WTC11 (cell line): ENCODE results near the gene BCOR. TPM values are rescaled to one million over a fixed set of nuclear protein-coding genes. Genes with fewer than 3 reads are reported as not detected.

Source experiments
- ATAC-seq: fragments of 200-7000 bp; cut with Tn5 transposase; 2 replicates; pipeline ENCODE4 v1.10.0; 2021; ENCODE audit warnings: mild to moderate bottlenecking, moderate library complexity
- CTCF ChIA-PET: fragments of 300-600 bp; sonication (Branson Sonifier 250); formaldehyde crosslinking; loops from one replicate; lab custom pipeline; 2021; ENCODE audit warnings: antibody characterized with exemption; lab: Charles Lee
- POLR2A ChIA-PET: fragments of 350-600 bp; sonication (Branson Sonifier 250); formaldehyde crosslinking; loops from one replicate; lab custom pipeline; 2021; ENCODE audit warnings: antibody characterized with exemption; lab: Charles Lee
- DNase-seq: peaks from one replicate; pipeline ENCODE4 v3.0.0; 2021; ENCODE audit warnings: low spot score
- H3K27ac Mint-ChIP-seq: 2 replicates; pipeline ENCODE4 v1.8.0; 2021; ENCODE audit warnings: mixed read lengths
- H3K27me3 Mint-ChIP-seq: 2 replicates; pipeline ENCODE4 v1.8.0; 2021; ENCODE audit warnings: low read depth, mild to moderate bottlenecking, moderate library complexity, mixed read lengths
- H3K36me3 Mint-ChIP-seq: 2 replicates; pipeline ENCODE4 v1.8.0; 2021; ENCODE audit warnings: mixed read lengths
- H3K4me1 Mint-ChIP-seq: 2 replicates; pipeline ENCODE4 v1.8.0; 2022; ENCODE audit warnings: mixed read lengths
- H3K4me3 Mint-ChIP-seq: 2 replicates; pipeline ENCODE4 v1.8.0; 2021; ENCODE audit warnings: mild to moderate bottlenecking, moderate library complexity, mixed read lengths
- H3K9me3 Mint-ChIP-seq: 2 replicates; pipeline ENCODE4 v1.8.0; 2021; ENCODE audit warnings: mixed read lengths
- AR ChIP-seq: fragments of 250-450 bp; sonication (Bioruptor Pico); IDR thresholded peaks from 2 replicates; pipeline ENCODE4 v1.9.0; 2021; ENCODE audit warnings: mild to moderate bottlenecking
- ATF6 ChIP-seq: sonication (generic); formaldehyde crosslinking; IDR thresholded peaks from 2 replicates; pipeline ENCODE4 v1.8.1; 2023; ENCODE audit warnings: mild to moderate bottlenecking, missing genetic modification reagents
- ETV6 ChIP-seq: sonication (generic); formaldehyde crosslinking; IDR thresholded peaks from 2 replicates; pipeline ENCODE4 v1.8.1; 2022; ENCODE audit warnings: mild to moderate bottlenecking, missing genetic modification reagents
- IRF2 ChIP-seq: sonication (generic); formaldehyde crosslinking; IDR thresholded peaks from 2 replicates; pipeline ENCODE4 v1.8.0; 2022; ENCODE audit warnings: low read depth, missing genetic modification reagents, borderline replicate concordance
- NFATC4 ChIP-seq: fragments of 250-450 bp; sonication (Bioruptor Pico); IDR thresholded peaks from 2 replicates; pipeline ENCODE4 v1.9.0; 2021; ENCODE audit warnings: mild to moderate bottlenecking
- ZNF121 ChIP-seq: sonication (generic); formaldehyde crosslinking; IDR thresholded peaks from 2 replicates; pipeline ENCODE4 v1.8.0; 2023; ENCODE audit warnings: missing genetic modification reagents
- ZNF423 ChIP-seq: fragments of 250-450 bp; sonication (Bioruptor Pico); IDR thresholded peaks from 2 replicates; pipeline ENCODE4 v2.1.2; 2022; ENCODE audit warnings: mild to moderate bottlenecking, moderate library complexity
- total RNA-seq: library from RNA; stranded (reverse); gene quantifications from 3 replicates; pipeline ENCODE4 v1.2.3, GENCODE V29; 2021
- TF ChIP-seq, protein P1 (sequence below): sonication (generic); formaldehyde crosslinking; IDR thresholded peaks from 2 replicates; pipeline ENCODE4 v1.8.0; 2022; ENCODE audit warnings: mild to moderate bottlenecking, missing genetic modification reagents
- TF ChIP-seq, protein P2 (sequence below): sonication (generic); formaldehyde crosslinking; conservative IDR thresholded peaks from 2 replicates; pipeline ENCODE4 v1.8.1; 2023; ENCODE audit warnings: mild to moderate bottlenecking, low read depth, missing genetic modification reagents, moderate library complexity
- TF ChIP-seq, protein P3 (sequence below): sonication (generic); formaldehyde crosslinking; IDR thresholded peaks from 2 replicates; pipeline ENCODE4 v1.8.0; 2023; ENCODE audit warnings: mild to moderate bottlenecking, missing genetic modification reagents
- TF ChIP-seq, protein P4 (sequence below): sonication (generic); formaldehyde crosslinking; IDR thresholded peaks from 2 replicates; pipeline ENCODE4 v1.8.1; 2023; ENCODE audit warnings: mild to moderate bottlenecking, missing genetic modification reagents, moderate library complexity

BCOR gene
- total RNA-seq, 1 experiment from 2014 or later: 44.5 TPM

DNA sequence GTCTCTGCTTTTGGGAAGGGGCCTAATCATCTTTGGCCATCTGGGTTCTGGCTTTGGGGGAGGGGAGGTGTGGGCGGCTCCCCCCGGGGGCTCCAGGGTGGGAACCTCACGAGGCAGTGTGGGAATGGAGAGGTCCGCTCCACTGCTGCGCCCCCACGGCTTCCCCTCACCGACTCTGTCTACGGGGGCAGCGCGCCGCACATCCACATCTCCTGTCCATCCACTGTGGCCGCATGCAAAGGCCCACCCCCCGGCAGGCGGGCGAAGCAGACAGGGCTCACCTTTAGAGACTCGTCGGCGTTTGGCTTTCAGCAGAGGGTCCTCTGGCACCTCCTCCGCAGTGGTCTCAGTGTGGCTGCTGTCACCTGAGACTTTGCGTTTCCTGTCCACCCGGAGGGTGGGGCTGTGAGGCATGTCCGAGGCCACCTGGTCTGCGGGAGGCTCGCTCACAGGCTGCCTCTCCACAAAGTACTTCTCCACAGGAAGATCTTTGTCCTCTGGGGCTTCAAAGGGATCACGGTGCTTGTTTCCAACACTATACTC, 33.6 kb downstream of the BCOR start:
- DNase-seq: no peak
- Mint-ChIP-seq H3K4me1 (peaks cover 58% of the 10 kb centered on the region), H3K9me3 (no peaks in the 10 kb centered on the region), H3K4me3 (peak overlapping the region; percentile 16; the same call in 1 of the 2 replicates), H3K27me3 (no peaks in the 10 kb centered on the region), H3K27ac (no peak overlapping the region), H3K36me3 (peaks cover 61% of the 10 kb centered on the region)
- ChIA-PET POLR2A (no interaction called here), CTCF (interaction anchor here (0.5 to 0.6 kb wide), 2 partner anchors 34 to 53 kb away, joined by 3 to 4 read pairs; partner anchors contain the start of gene BCOR)
- TF ChIP-seq IRF2 (CRISPR knock-in tag) (no peak), AR (CRISPR knock-in tag) (no peak), ATF6 (CRISPR knock-in tag) (no peak), NFATC4 (CRISPR knock-in tag) (no peak), ZNF423 (no peak), ETV6 (no peak), ZNF121 (CRISPR knock-in tag) (no peak)
- TF ChIP-seq, protein P1, sequence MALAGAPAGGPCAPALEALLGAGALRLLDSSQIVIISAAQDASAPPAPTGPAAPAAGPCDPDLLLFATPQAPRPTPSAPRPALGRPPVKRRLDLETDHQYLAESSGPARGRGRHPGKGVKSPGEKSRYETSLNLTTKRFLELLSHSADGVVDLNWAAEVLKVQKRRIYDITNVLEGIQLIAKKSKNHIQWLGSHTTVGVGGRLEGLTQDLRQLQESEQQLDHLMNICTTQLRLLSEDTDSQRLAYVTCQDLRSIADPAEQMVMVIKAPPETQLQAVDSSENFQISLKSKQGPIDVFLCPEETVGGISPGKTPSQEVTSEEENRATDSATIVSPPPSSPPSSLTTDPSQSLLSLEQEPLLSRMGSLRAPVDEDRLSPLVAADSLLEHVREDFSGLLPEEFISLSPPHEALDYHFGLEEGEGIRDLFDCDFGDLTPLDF: no peak
- TF ChIP-seq, protein P2, sequence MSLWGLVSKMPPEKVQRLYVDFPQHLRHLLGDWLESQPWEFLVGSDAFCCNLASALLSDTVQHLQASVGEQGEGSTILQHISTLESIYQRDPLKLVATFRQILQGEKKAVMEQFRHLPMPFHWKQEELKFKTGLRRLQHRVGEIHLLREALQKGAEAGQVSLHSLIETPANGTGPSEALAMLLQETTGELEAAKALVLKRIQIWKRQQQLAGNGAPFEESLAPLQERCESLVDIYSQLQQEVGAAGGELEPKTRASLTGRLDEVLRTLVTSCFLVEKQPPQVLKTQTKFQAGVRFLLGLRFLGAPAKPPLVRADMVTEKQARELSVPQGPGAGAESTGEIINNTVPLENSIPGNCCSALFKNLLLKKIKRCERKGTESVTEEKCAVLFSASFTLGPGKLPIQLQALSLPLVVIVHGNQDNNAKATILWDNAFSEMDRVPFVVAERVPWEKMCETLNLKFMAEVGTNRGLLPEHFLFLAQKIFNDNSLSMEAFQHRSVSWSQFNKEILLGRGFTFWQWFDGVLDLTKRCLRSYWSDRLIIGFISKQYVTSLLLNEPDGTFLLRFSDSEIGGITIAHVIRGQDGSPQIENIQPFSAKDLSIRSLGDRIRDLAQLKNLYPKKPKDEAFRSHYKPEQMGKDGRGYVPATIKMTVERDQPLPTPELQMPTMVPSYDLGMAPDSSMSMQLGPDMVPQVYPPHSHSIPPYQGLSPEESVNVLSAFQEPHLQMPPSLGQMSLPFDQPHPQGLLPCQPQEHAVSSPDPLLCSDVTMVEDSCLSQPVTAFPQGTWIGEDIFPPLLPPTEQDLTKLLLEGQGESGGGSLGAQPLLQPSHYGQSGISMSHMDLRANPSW (CRISPR knock-in tag): no peak
- ATAC-seq: peak; percentile 13

- Mint-ChIP-seq H3K9me3 (no peaks in the 10 kb centered on the region), H3K27me3 (no peaks in the 10 kb centered on the region), H3K4me1 (peaks cover 55% of the 10 kb centered on the region), H3K4me3 (no peak overlapping the region), H3K27ac (peak overlapping the region; percentile 76; the same call in 1 of the 2 replicates), H3K36me3 (peaks cover 58% of the 10 kb centered on the region)
- DNase-seq (no peak), ATAC-seq (no peak)
- ChIA-PET CTCF (interaction anchor here (0.5 to 0.6 kb wide), 2 partner anchors 34 to 53 kb away, joined by 3 to 4 read pairs; partner anchors contain the start of gene BCOR), POLR2A (no interaction called here)
- TF ChIP-seq, protein P3, sequence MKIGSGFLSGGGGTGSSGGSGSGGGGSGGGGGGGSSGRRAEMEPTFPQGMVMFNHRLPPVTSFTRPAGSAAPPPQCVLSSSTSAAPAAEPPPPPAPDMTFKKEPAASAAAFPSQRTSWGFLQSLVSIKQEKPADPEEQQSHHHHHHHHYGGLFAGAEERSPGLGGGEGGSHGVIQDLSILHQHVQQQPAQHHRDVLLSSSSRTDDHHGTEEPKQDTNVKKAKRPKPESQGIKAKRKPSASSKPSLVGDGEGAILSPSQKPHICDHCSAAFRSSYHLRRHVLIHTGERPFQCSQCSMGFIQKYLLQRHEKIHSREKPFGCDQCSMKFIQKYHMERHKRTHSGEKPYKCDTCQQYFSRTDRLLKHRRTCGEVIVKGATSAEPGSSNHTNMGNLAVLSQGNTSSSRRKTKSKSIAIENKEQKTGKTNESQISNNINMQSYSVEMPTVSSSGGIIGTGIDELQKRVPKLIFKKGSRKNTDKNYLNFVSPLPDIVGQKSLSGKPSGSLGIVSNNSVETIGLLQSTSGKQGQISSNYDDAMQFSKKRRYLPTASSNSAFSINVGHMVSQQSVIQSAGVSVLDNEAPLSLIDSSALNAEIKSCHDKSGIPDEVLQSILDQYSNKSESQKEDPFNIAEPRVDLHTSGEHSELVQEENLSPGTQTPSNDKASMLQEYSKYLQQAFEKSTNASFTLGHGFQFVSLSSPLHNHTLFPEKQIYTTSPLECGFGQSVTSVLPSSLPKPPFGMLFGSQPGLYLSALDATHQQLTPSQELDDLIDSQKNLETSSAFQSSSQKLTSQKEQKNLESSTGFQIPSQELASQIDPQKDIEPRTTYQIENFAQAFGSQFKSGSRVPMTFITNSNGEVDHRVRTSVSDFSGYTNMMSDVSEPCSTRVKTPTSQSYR (CRISPR knock-in tag): no peak
- TF ChIP-seq, protein P4, sequence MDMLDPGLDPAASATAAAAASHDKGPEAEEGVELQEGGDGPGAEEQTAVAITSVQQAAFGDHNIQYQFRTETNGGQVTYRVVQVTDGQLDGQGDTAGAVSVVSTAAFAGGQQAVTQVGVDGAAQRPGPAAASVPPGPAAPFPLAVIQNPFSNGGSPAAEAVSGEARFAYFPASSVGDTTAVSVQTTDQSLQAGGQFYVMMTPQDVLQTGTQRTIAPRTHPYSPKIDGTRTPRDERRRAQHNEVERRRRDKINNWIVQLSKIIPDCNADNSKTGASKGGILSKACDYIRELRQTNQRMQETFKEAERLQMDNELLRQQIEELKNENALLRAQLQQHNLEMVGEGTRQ (CRISPR knock-in tag): no peak
Observed at GRCh38 chrX:40063555-40063954, 34.2 kb downstream of the BCOR start.
